Measurements from ENCODE around the gene PCBP2. TPM values are rescaled to one million over a fixed set of nuclear protein-coding genes. Genes with fewer than 3 reads are reported as not detected.

Gene PCBP2
- total and polyA plus RNA-seq, 2 of the 4 experiments (the other 2 are of a cell fraction): 190 to 586 TPM

GRCh38 chr12:53463802-53464560 lies 12.1 kb downstream of the PCBP2 start:
- no peak overlapping the region for H3K27ac ChIP-seq (ENCODE audit: insufficient read depth, low read length)
- peaks cover 9% of the 10 kb centered on the region for H3K4me1 ChIP-seq (ENCODE audit: control insufficient read depth, insufficient read depth, low read length)
- no peak overlapping the region for H2BK15ac ChIP-seq (ENCODE audit: low read depth, low read length)
- TF ChIP-seq ELK1 (IDR thresholded peaks at IDR 0.05; ENCODE audit: borderline replicate concordance, low read depth, low read length) (no peak), CTCF (conservative IDR thresholded peaks at IDR 0.05; ENCODE audit: low read depth, low read length) (no peak), SMC3 (IDR thresholded peaks at IDR 0.05; ENCODE audit: low read depth, low read length) (no peak), MAFK (IDR thresholded peaks at IDR 0.05; ENCODE audit: low read depth, low read length) (no peak), RFX5 (IDR thresholded peaks at IDR 0.05; ENCODE audit: low read depth, low read length) (no peak), POLR2A (IDR thresholded peaks at IDR 0.05; ENCODE audit: low read depth, low read length) (no peak), CHD1 (IDR thresholded peaks at IDR 0.05; ENCODE audit: low read depth, low read length) (no peak), FOS (IDR thresholded peaks at IDR 0.05; ENCODE audit: low read depth, low read length) (no peak), MAZ (IDR thresholded peaks at IDR 0.05; ENCODE audit: borderline replicate concordance, low read depth, low read length) (no peak), CEBPB (IDR thresholded peaks at IDR 0.05; ENCODE audit: low read depth, low read length) (no peak), RCOR1 (IDR thresholded peaks at IDR 0.05; ENCODE audit: insufficient replicate concordance, low read length) (no peak), BHLHE40 (IDR thresholded peaks at IDR 0.05; ENCODE audit: low read depth, low read length) (no peak)
- H3K4ac ChIP-seq (ENCODE audit: low read depth, low read length): no peak overlapping the region
- H3K27me3 ChIP-seq (ENCODE audit: control insufficient read depth, insufficient read depth, low read length): no peaks in the 10 kb centered on the region
- no peak overlapping the region for H2BK5ac ChIP-seq (ENCODE audit: low read depth, low read length, poor library complexity, severe bottlenecking)
- dilution Hi-C loops (cut with HindIII; ENCODE audit: low sequenced_read_pairs, unreplicated experiment): no loop called here
- H2AK9ac ChIP-seq (replicated peaks; ENCODE audit: low read depth, low read length, poor library complexity): no peak overlapping the region
- H3K9ac ChIP-seq (ENCODE audit: low read depth, low read length): no peak overlapping the region
- intact Hi-C loops (cut with micrococcal nuclease): no loop called here
- H2BK20ac ChIP-seq (ENCODE audit: low read depth, low read length): no peak overlapping the region
- BruUV-seq (replicated peaks): no TSS peak
- H2BK120ac ChIP-seq (ENCODE audit: low read depth, low read length): no peak overlapping the region
- no peak overlapping the region for H3K4me2 ChIP-seq (ENCODE audit: low read depth, low read length)
- ChIA-PET POLR2A (ENCODE audit: unreplicated experiment) (no interaction called here), CTCF (interaction anchor here (0.8 kb wide), 1 partner anchor 11 kb away, joined by 3 read pairs; no protein-coding TSS in a partner anchor)
- in situ Hi-C loops (cut with MboI; ENCODE audit: low sequenced_read_pairs): no loop called here
- peaks cover 92% of the 10 kb centered on the region for H4K20me1 ChIP-seq (ENCODE audit: insufficient read depth, low read length)
- no peak overlapping the region for H2AFZ ChIP-seq (replicated peaks; ENCODE audit: low read length, poor library complexity)
- H2AK5ac ChIP-seq (ENCODE audit: low read depth, low read length): no peak overlapping the region
- H3K36me3 ChIP-seq (ENCODE audit: control insufficient read depth, insufficient read depth, low read length): peaks cover 85% of the 10 kb centered on the region
- H4K91ac ChIP-seq (ENCODE audit: insufficient read depth, low read depth, low read length): no peak overlapping the region
- H3K14ac ChIP-seq (replicated peaks; ENCODE audit: low read depth, low read length): no peak overlapping the region
- H4K5ac ChIP-seq (ENCODE audit: low read depth, low read length): no peak overlapping the region
- H3K9me1 ChIP-seq (ENCODE audit: insufficient read depth, low read length): no peaks in the 10 kb centered on the region; the same call in 1 of the 2 replicates
- H3K18ac ChIP-seq (ENCODE audit: low read depth, low read length): no peak overlapping the region
- no peak overlapping the region for H3K56ac ChIP-seq (ENCODE audit: extremely low read depth, insufficient read depth, low read length)
- no peak overlapping the region for H3K23ac ChIP-seq (ENCODE audit: low read depth, low read length)
- peaks cover 46 to 86% of the 10 kb centered on the region in 2 experiments for H3K79me1 ChIP-seq (ENCODE audit: low read depth in 1 of 2, low read length in 2 of 2)
- H3K4me3 ChIP-seq (ENCODE audit: insufficient read depth, low read depth, low read length): no peak overlapping the region
- DNase-seq (no peak), ATAC-seq (ENCODE audit: low read depth) (no peak; the same call in 1 of the 2 replicates)
- no peak overlapping the region for H4K8ac ChIP-seq (ENCODE audit: low read depth in 2 of 2, low read length in 2 of 2)
- no peaks in the 10 kb centered on the region for H3K9me3 ChIP-seq (ENCODE audit: control insufficient read depth, insufficient read depth, low read length)
- 83% methylated on average over 1 of the region's 5 CpGs; no CpG with 5 or more reads in 1 of the 2 experiments for WGBS, 2 experiments (ENCODE audit: extremely low coverage in 2 of 2, insufficient read length in 1 of 2)

Measured in IMR-90 (cell line).